ACC112 (cell line): ENCODE measurements around the gene TUB.
A peak's percentile ranks its signal among the peaks of the same experiment; 100 is the strongest.

Experiments
- H2AFZ ChIP-seq: fragments of 200-600 bp; sonication (generic); one replicate; pipeline ENCODE4 v1.6.0; 2017; ENCODE audit warnings: antibody characterized with exemption, low read length; ENCODE audit not compliant: unreplicated experiment
- H3K27ac ChIP-seq: fragments of 200-600 bp; sonication (generic); 2 replicates; pipeline ENCODE4 v1.5.1; 2014; ENCODE audit warnings: low read depth, mild to moderate bottlenecking, antibody characterized with exemption, low read length, moderate library complexity
- H3K27me3 ChIP-seq: fragments of 200-600 bp; sonication (generic); 2 replicates; pipeline ENCODE4 v1.6.1; 2014; ENCODE audit warnings: mild to moderate bottlenecking, antibody characterized with exemption, low read length, moderate library complexity, mixed read lengths; ENCODE audit not compliant: insufficient read depth
- H3K36me3 ChIP-seq: fragments of 200-600 bp; sonication (generic); 2 replicates; pipeline ENCODE4 v1.6.1; 2016; ENCODE audit warnings: mild to moderate bottlenecking, antibody characterized with exemption, low read length, moderate library complexity, mixed read lengths; ENCODE audit not compliant: insufficient read depth
- H3K4me1 ChIP-seq: fragments of 200-600 bp; sonication (generic); one replicate; pipeline ENCODE4 v1.6.1; 2016; ENCODE audit warnings: low read length, mixed read lengths; ENCODE audit not compliant: insufficient read depth, unreplicated experiment, control insufficient read depth
- H3K4me3 ChIP-seq: fragments of 200-600 bp; sonication (generic); 2 replicates; pipeline ENCODE4 v1.5.1; 2014; ENCODE audit warnings: mild to moderate bottlenecking, low read depth, low read length
- H3K79me2 ChIP-seq: fragments of 200-600 bp; sonication (generic); one replicate; pipeline ENCODE4 v1.6.0; 2016; ENCODE audit warnings: low read length; ENCODE audit not compliant: control insufficient read depth, unreplicated experiment, insufficient read depth

The TUB gene

GRCh38 chr11:8061555-8062428, 19.2 kb upstream of the TUB start:
- H3K27ac ChIP-seq: no peak overlapping the region

GRCh38 chr11:8062781-8063257, 18.2 kb upstream of the TUB start:
- Histone ChIP-seq H3K79me2 (no peaks in the 10 kb centered on the region), H3K27ac (no peak overlapping the region; the same call in 1 of the 2 replicates), H3K4me3 (0 out of 2 replicates have a peak overlapping the region, but pooled peaks have one; percentile 51), H3K27me3 (no peaks in the 10 kb centered on the region), H3K4me1 (peaks cover 16% of the 10 kb centered on the region), H2AFZ (no peak overlapping the region), H3K36me3 (no peaks in the 10 kb centered on the region)

More at GRCh38 chr11:8061555-8062428, 19.2 kb upstream of the TUB start:
- no peak overlapping the region for H3K4me3 ChIP-seq
- no peak overlapping the region for H2AFZ ChIP-seq
- peaks cover 21% of the 10 kb centered on the region for H3K4me1 ChIP-seq
- H3K79me2 ChIP-seq: no peaks in the 10 kb centered on the region
- no peaks in the 10 kb centered on the region for H3K27me3 ChIP-seq
- no peaks in the 10 kb centered on the region for H3K36me3 ChIP-seq

- Histone ChIP-seq H3K27ac (no peak overlapping the region; the same call in 1 of the 2 replicates), H3K79me2 (no peaks in the 10 kb centered on the region), H3K4me1 (peaks cover 19% of the 10 kb centered on the region), H3K36me3 (no peaks in the 10 kb centered on the region), H3K4me3 (peak overlapping the region; percentile 51; the same call in 1 of the 2 replicates), H3K27me3 (no peaks in the 10 kb centered on the region), H2AFZ (no peak overlapping the region)
These were observed 17.7 kb upstream of the TUB start for GRCh38 chr11:8063324-8063723.

- no peaks in the 10 kb centered on the region for H3K27me3 ChIP-seq
- no peaks in the 10 kb centered on the region for H3K79me2 ChIP-seq
- no peak overlapping the region for H3K27ac ChIP-seq
- H3K36me3 ChIP-seq: no peaks in the 10 kb centered on the region
- no peak overlapping the region for H2AFZ ChIP-seq
- no peak overlapping the region for H3K4me3 ChIP-seq
- peaks cover 33% of the 10 kb centered on the region for H3K4me1 ChIP-seq
These were observed 16.0 kb upstream of the TUB start for GRCh38 chr11:8065031-8065430.

- Histone ChIP-seq H3K4me3 (no peak overlapping the region), H3K27me3 (no peaks in the 10 kb centered on the region), H3K27ac (no peak overlapping the region), H3K36me3 (no peaks in the 10 kb centered on the region), H2AFZ (no peak overlapping the region), H3K4me1 (peaks cover 32% of the 10 kb centered on the region), H3K79me2 (no peaks in the 10 kb centered on the region)
These were observed 14.7 kb upstream of the TUB start for GRCh38 chr11:8066036-8066910.

GRCh38 chr11:8066911-8067455, 14.0 kb upstream of the TUB start:
- Histone ChIP-seq H3K27me3 (no peaks in the 10 kb centered on the region), H3K36me3 (no peaks in the 10 kb centered on the region), H3K27ac (no peak overlapping the region), H3K4me3 (no peak overlapping the region), H2AFZ (no peak overlapping the region), H3K4me1 (peaks cover 32% of the 10 kb centered on the region), H3K79me2 (no peaks in the 10 kb centered on the region)

GRCh38 chr11:8067567-8067928, 13.5 kb upstream of the TUB start:
- Histone ChIP-seq H3K79me2 (no peaks in the 10 kb centered on the region), H3K4me1 (peaks cover 32% of the 10 kb centered on the region), H3K4me3 (no peak overlapping the region), H3K36me3 (no peaks in the 10 kb centered on the region), H3K27me3 (no peaks in the 10 kb centered on the region), H2AFZ (no peak overlapping the region), H3K27ac (no peak overlapping the region)

- Histone ChIP-seq H3K27ac (peak overlapping the region; percentile 46; the same call in 1 of the 2 replicates), H2AFZ (peak overlapping the region; percentile 45), H3K36me3 (no peaks in the 10 kb centered on the region), H3K4me3 (0 out of 2 replicates have a peak overlapping the region, but pooled peaks have one; percentile 50), H3K4me1 (peaks cover 28% of the 10 kb centered on the region), H3K79me2 (no peaks in the 10 kb centered on the region), H3K27me3 (peaks cover 5% of the 10 kb centered on the region; the same call in 1 of the 2 replicates)
These were observed 13.0 kb upstream of the TUB start for GRCh38 chr11:8067929-8068575.

- Histone ChIP-seq H3K27me3 (peaks cover 7% of the 10 kb centered on the region; the same call in 1 of the 2 replicates), H3K79me2 (no peaks in the 10 kb centered on the region), H3K4me3 (peak overlapping the region; percentile 50), H3K4me1 (peaks cover 21% of the 10 kb centered on the region), H2AFZ (peak overlapping the region; percentile 45), H3K36me3 (no peaks in the 10 kb centered on the region), H3K27ac (peak overlapping the region; percentile 46; the same call in 1 of the 2 replicates)
These were observed 12.3 kb upstream of the TUB start for GRCh38 chr11:8068605-8069221.
